ENCODE results near the gene CEP164.

DNA sequence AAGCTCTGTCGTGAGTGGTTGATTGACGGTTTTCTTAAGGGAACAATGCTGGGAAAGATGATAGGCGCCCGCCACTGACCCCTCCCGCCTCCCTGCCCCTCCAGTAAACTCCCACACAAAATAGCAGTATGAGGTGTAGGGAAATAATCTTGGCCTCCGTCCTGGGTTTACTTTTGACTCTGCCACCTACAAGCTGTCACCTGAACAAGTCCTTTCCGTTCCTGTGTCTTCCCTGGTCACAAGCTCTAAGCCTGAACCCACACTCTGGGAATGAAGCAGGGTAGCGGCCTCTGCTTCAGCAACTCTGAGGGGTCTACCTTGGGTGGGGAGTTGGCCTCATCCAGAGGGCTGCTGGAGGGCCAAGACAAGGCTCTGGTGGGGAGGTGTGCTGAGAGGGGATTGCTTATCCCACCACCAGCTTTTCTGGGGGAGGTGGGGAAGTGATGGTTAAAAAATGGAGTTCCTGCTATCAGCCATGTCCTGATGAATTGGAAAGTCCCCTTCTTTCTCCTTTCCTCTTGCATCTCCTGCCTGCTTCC lies 87.8 kb downstream of the CEP164 start:
- TF ChIP-seq, protein P1, sequence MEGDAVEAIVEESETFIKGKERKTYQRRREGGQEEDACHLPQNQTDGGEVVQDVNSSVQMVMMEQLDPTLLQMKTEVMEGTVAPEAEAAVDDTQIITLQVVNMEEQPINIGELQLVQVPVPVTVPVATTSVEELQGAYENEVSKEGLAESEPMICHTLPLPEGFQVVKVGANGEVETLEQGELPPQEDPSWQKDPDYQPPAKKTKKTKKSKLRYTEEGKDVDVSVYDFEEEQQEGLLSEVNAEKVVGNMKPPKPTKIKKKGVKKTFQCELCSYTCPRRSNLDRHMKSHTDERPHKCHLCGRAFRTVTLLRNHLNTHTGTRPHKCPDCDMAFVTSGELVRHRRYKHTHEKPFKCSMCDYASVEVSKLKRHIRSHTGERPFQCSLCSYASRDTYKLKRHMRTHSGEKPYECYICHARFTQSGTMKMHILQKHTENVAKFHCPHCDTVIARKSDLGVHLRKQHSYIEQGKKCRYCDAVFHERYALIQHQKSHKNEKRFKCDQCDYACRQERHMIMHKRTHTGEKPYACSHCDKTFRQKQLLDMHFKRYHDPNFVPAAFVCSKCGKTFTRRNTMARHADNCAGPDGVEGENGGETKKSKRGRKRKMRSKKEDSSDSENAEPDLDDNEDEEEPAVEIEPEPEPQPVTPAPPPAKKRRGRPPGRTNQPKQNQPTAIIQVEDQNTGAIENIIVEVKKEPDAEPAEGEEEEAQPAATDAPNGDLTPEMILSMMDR (IDR thresholded peaks at IDR 0.05 in 4 of 5, conservative IDR thresholded peaks at IDR 0.05 in 1 of 5): no peak
- TF ChIP-seq POLR2A (IDR thresholded peaks at IDR 0.05): no peak

All from gastrocnemius medialis (tissue), 4 donors.